NCI-H774 (cell line): ENCODE measurements around the gene STK32C.

Source experiments
- DNase-seq: peaks from one replicate; lab custom pipeline; 2025; lab: John Stamatoyannopoulos, UW

STK32C gene

DNA sequence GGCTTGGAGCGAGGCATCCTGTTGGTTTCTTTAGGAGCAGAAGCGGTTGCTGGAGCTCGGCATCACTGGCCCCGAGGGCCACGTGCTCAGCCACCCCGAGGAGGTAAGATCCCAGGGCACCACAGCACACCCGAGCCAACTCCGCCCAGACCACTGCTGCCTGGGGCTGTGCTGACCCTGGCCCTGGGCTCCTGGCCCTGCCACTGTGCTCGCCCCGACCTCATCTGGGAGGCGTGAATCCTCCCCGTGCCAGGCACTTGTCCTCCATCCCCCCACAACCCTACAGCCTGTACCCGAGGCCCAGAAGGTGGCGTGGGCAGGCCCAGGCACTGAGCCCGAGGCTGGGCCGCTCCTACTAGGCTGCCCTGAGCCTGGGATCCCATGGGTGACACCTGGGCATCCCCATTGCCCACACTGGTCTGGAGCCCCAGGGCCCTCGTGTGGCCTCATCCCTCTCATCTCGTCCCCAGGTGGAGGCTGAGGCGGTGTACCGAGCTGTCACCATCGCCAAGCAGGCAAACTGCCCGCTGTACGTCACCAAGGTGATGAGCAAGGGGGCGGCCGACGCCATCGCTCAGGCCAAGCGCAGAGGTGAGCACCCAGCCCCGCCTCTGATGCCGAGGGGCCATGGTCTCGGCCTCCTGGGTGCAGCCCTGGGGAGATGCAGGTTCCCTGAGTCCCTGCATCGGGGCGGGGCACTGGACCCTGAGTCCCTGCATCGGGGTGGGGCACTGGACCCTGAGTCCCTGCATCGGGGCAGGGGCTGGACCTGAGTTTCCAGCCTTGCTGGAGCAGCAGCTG lies 109.2 kb downstream of the STK32C start:
- DNase-seq: no peak

DNA sequence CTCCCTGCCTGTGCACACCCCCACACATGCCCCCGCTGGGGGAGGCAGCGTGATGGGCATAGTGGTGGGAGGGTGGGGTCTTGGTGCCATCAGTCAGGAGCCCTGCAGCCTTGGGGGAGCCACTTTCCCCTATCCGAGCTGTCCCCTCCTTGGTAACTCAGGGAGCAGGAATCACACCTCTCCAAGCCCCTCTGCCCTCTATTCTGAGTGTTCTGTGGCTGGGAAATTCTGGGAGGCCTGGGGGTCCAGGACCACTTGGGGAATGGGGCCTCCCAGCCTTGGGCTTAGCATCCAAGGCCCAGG lies 109.7 kb downstream of the STK32C start:
- DNase-seq: no peak

DNA sequence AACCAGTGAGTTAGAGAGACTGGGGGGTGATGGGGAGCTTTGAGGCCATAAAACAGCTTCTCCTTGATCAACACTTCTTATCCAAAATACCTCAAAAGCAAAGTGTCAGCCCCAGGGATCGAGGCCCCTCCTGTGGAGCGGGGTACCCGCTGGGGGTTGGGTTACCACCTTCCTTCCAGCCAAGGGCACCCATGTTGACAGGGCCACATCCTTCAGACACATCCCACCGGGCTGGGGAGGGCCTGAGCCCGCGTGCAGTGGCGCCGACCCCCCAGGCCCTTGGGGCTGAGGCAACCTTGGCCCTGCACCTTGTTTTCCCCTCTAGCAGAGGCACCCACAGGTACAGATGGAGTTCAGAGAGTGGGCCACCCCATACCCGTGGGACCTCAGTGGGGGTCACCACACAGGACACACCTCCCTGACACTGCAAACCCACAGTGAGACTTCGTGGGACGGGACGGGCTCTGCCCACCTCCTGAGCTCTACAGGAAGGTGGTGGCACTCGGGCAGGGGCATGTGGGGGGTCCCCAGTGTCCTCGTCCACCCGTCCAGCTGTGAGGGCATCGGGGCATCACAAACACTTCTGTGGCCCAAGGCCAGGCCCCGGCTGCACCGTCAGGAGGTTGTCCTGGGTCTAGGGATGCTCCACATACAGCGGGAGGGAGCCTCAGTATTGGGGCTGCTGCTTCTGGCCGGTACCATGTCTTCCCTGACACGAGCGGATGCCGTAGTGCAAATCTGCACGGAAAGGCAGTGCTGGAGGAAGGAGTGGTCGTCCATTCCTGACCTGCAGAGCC lies 110.3 kb downstream of the STK32C start:
- DNase-seq: no peak

DNA sequence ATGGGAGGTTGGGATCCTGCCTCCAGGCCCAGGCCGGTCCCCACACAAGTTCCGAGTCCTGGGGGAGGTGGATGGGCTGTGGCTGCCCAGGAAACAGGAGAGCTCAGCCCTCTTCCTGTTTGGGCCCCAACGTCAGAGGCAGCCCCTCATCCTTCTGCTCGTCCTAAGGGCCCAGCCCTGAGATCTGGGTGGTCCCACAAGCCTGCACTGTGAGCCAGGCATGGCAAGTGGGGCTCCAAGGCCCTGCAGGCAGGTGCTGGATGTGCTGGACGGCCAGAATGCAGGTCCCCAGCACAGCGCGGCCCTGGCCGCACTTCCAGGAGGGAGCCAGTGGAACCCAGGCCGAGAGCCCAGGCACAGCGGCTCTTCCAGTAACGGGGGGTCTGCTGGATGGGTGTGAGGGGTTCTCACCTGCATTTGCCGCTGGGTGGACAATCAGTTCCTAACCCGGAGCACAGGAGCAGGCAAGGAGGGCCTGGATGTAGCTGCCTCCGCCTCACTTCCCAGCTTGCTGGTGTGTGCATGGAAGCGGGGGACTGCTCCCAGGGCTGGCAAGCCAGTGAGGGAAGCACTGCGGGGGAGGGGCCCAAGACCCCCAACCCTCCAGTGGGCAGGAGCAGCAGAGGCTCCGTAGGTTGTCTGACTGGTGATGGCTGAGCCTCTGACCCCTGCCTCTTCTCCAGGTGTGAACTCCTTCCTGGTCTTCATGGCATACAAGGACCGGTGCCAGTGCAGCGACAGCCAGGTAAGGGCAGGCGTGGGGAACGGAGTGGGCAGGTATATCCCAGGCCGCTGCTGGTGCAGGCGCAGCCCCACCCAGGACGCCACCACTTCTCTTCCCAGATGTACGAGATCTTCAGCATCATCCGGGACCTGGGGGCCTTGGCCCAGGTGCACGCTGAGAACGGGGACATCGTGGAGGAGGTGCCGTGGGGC lies 111.3 kb downstream of the STK32C start:
- DNase-seq: no peak

DNA sequence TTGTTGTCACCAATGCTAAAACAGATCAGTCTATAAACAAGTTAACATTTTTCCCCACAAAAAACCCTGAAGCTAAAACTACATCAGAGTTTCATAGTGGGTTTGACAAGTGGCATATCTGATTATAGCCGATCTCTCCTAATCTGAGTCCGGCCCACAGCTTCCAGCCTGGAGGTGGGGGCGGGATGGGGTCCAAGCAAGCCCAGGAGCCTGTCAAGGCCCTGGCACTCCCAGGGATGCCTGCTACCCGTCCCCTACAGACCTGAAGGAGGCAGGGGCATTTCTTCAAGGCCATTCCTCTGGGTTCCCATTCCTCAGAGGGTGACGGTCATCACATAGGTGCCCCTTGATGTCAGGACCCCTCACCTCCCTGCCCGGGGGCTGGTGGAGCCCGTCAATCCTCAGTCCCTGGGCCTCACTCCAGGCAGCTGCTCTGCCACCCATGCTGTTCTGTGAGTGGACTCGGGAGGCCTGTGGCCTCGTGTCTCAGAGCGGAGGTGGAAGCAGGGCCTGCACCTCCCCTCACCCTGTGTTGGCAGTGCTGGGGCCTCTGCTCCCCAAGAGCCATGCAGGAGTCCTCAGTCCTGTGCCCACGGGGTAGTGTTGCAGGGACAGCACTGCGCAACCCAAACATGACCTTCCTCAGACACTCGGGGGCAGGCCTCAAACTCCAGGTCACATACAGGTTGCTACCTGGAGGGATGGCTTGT lies 112.2 kb downstream of the STK32C start:
- no peak for DNase-seq

DNA sequence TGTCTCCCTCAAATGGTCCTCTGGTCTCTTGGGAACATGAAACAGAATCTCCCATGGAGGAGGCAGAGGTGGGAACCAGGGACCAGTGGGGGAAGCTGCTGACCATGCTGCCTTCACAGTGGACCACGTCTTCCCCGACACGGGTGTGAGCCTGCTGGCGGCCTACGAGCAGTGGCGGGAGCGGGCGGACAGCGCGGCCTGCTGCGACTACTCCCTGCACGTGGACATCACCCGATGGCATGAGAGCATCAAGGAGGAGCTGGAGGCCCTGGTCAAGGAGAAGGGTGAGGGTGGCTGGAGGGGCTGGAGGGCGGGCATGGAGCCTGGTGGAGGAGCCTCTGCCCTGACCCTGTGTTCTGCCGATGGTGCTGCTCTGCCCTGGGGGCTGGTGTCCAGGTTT lies 113.0 kb downstream of the STK32C start:
- DNase-seq: no peak

DNA sequence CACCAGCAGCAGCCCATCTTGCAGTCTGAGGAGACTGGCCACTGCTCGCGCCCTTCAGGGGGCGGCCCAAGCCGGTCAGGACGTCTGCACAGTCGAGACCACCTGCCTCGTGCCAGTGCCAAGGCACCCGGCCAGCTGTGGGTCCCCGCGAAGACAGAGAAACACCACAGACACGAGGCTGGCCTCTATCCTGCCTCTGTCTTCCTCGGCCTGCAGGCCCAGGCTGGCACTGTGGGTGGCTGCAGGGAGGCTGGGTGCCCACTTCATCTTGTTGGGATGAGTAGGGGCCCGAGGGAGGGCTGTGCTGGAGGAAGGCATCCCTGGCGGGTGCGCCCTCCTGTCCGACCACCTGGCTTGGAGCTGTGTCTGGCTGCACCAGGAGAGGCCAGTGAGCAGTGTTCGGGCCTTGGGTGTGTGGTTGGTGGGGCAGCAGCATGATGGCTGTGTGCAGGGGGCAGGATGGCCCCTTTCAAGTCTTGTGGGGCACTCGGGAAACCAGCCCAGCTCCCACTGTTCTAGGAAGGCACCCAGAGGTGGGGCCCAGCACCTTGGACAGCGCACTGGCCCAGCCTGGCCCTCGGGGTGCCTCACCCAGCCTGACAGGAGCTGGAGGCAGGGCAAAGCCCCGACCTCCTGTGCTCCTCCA lies 113.7 kb downstream of the STK32C start:
- no peak for DNase-seq

DNA sequence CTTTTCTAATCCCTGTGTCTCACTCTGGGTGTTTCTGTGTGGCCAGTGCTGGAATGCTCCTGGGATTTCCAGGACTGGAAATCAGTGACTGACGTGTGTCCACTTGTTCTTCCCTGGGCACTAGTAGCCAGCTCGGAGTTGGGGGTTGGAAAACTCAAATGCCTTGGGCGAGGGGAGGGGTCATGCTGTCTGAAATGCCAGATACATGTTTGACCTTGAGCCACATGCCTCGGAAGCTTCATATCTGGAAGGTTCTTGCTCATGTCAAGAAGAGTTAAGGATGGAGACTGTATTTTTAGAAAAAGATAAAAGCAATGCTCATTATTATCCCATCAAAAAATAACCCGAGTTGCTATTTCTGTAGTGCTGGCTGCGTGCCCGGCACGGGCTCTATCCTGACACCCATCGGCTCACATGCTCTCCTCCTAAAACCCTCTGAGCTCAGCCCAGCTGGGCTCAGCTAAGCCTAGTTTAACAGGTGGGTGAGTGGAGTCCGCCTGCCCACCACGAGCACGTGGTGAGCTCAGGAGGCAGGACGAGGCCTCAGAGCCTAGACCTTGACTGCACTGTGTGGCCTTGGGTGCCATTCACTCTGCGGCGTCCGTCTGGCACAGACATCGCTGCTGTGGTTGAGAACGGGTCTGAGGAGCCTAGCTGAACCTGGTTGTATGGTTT lies 114.6 kb downstream of the STK32C start:
- DNase-seq: no peak

DNA sequence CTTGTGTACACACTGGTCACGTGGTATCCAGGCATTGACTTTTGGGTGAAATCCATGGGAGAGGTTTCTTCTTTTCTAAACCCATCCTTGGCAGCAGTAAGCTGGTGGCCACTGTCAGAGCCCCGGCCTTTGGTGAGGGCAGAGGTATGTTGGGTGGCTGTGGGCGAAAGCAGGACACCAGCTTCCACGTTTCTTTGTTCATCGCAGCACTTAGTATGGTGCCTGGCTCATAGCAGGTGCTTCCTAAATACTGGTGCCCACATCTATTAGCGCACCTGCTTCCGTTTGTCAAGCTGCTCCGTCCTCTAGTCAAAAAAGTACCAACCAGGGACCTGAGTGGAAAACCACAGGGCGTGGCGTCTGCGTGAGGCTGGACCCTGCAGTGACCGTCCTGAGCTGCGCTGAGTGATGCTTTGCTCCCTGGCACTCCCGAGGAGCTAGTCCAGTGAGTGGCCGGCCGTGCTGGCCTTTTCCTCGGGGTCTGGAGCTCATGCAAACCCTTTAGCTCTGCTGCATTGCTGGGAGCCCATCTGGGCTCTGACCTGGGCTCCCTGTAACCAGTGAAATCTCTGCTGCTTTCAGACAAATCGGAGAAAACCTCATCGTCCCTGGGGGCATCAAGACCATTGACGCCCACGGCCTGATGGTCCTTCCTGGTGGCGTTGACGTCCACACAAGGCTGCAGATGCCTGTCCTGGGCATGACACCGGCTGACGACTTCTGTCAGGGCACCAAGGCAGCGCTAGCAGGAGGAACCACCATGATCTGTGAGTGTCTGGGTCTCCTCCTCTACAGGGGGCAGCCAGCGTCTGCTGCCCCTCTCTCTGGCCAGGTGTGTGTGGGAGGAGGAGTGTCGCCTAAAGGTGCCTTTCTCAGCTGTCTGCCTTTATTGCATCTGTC lies 115.4 kb downstream of the STK32C start:
- DNase-seq: no peak

DNA sequence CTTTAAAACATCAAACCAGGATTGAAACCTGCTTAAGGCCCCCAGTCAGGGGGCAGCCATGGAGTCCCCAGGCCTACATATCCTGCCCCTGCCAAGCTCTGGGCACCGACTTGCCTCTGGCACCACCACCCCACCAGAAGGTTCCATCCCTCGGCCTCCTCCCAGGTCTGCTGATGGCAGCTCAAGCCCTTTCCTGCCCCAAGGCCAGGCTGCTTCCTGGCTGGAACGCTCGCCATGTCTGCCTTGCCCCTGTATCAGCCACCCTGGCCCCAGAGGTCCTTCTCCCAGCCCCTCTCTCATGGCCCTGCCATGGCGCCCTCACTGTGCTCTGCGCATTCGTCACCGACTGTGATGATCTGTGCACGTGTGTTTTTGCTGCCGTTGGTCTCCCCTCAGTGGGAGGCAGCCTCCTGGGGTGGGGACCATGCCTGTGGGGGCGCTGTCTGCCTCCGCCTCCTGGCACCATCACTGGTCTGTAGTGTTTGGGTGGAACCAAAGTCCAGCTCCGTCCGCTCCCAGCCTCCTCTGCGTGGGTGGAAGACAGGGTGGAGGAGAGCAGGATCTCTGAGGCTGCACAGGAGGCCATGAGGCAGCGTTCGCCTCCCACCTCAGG lies 117.8 kb downstream of the STK32C start:
- no peak for DNase-seq

DNA sequence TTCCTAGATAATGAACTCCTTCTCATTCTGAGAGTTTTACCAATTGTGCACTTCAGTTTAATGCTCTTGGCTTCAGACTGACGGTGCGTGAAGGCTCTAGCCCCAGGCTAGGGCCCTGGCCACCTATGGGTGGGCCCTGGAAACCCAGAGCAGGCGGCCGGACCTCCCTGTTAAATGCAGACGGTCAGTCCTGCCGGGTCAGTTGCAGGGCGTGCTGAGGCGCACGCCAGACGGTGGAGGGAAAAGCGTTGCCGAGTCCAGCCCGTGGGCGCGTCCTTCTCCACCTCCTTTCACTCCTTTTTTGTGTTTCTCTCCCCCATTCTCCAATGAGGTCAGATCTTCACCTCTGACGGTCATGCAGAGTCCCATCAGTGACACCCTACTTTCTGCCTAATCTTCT lies 118.7 kb downstream of the STK32C start:
- no peak for DNase-seq

DNA sequence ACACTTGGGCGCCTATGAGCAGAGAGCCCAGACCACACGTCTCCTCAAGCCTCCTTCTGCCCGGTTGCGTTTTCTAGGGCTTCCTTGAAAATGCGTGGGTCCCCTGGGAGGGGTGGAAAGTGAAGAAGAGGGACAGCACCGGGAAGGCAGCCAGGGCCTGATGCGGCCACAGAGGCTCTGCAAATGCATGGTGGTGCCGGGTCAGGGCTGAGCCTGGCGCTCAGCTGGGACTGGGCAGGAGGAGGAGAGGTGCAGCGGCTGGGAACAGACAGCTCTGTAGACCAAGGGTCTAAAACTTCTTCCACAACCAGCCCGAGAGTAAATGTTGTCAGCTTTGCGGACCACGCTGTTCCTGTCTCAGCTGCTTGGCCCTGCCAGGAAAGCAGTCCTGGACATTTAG lies 119.4 kb downstream of the STK32C start:
- DNase-seq: no peak

DNA sequence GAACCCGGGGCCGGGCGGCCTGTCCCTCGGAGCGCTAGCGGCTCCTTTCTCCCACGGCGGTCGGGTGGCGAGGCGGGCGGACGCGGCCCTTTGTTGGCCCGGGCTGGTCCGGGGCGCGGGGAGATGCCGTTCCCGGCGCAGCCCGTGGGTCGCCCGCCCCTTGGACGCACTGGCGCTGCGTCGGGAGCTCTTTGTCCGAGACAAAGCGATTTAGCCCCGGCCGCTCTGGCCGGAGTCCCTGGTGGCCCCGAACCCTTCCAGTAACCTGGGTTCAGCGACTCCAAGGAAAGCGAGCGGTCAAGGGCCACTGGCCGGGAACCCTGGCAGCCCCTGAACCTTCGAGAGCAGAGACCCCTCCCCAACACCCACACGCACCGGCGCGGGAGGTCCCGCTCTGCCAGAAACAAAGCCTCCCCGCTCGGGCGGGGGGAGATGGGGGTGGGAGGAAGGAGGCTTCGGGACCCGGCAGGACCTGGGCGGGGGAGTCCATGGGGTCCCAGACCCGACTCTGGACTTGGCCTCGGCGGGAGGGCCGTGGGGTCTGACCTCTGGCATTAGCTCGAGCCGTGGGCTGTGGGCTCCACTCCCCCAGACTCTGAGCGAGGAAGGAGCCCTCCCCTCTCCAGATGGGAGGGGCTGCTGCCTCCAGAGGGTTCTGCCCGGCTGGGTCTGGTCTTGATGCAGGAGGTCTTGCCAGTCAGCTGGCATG lies 120.2 kb downstream of the STK32C start:
- DNase-seq: no peak

DNA sequence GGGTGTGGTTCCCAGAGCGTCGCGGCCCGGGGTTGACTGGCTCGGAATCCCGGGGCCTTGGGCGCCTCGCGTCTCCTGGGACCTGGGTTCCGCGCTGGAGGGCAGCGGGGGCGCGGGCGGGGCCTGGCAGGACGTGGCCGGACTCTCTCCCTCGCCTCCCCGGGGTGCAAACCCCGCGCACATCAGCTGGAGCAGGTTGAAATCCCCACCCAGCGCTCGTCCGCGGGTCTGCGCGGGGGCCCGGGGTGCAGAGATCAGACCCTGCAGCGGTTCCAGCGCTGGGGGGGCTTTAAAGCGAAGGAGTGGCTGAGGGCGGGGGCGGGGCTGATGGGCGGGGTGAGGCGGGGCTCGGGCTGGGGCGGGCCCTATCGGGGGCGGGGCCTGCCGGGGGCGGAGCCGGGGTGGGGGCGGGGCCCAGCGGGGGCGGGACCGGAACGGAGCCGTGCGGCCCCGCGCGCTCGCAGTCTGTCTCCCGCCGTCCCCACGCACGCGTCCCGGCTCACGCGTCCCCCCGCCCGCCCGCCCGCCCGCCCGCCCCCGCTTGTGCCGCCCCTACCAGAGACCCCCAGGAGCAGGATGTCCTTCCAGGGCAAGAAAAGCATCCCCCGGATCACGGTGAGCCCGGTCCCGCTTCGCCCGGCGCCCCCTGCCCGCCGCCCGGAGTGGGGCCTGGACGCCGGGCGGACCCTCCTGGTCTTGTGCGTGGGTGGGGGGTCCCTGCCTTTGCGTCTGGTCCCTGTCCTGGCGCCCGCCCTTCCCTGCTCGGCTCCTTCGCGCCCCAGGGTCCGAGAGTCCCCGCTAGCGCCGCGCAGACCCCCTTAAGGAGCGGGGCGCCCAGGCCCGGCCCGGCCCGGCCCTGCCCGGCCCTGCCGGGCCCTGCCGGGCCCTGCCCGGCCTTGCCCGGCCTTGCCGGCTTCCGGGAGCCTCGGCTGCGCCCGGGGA lies 121.0 kb downstream of the STK32C start, which contains the start of gene DPYSL4:
TSS of gene DPYSL4 (plus strand) at position 461 of the 942 bp plus-strand sequence. CDS start at position 577, 116 bp downstream.
- DNase-seq: no peak

DNA sequence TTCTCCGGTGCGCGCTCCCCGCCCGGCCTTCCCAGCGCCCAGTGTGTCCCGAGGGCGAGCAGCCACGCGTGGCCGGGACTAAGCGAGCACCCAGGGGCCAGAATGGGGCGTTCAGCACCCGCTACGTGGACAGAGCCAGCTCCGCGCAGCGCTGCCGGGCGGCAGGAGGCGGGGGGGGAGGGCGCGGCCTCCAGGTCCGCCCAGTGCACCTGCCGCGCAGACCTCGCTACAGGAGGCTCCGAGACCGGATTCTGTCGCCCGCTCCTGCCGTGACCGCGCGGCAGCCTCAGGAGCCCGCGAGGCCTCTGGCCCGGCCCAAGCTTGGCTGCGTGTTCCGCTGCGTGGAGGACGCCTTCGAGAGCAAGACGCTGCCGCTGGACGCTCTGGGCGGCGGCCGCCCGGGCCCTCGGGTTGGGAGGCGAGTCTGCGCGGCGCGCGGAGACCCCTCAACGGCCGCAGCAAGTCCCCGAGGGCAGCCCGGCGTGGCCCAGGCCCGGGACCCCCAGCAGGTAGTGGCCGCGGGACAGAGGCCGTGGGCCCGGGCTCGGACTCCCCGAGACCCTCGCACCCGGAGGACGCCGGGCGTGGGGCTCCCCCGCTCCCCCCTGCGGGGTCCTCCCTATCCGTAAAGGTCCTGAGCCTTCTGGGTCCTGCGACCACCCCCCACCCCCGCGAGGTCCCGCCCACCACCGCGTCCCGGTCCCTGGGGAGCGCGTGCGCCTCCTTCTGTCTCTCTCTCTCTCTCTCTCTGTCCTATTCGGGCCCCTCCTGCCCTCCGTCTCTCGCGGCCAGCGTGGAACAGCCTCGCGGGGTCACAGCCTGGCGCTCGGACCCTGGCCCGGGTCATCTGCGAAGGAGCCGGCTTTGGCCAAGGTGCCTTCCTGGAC lies 121.9 kb downstream of the STK32C start:
- DNase-seq: peak; percentile 47
